Left cardiac atrium (tissue), 2 donors: Measurements from ENCODE around the gene MAB21L4. TPM values are rescaled to one million over a fixed set of nuclear protein-coding genes. Genes with fewer than 3 reads are reported as not detected.

ENCODE experiments used
- total RNA-seq, 2 donors: library from RNA; stranded (reverse); fragmentation: NEBNext Ultra II Directional; extraction: Animal tissue kit (Norgen Biotek cat#: 25700); gene quantifications; one replicate each; pipeline ENCODE4 v1.2.1, GENCODE V29; 2021
- donor health status: DM: no; HTN: yes; CAD: no; lungs with severe emphysema.
- donor health status: DM: yes; HTN: yes; CAD: no.

MAB21L4 gene
- total RNA-seq, 2 donors from 2014 or later, result not detected

Other genes starting within 250 kb of the MAB21L4 start
- not detected for gene AQP12B, start 213.3 kb downstream of the MAB21L4 start, total RNA-seq
- not detected for gene AQP12A, start 204.3 kb downstream of the MAB21L4 start, total RNA-seq
- 10 to 100 TPM; 27.4 to 51.5 TPM for gene KIF1A, start 75.9 kb downstream of the MAB21L4 start, total RNA-seq
- under 1 TPM; 0.24 to 0.29 TPM for gene AGXT, start 27.3 kb downstream of the MAB21L4 start, total RNA-seq
- gene CROCC2, start 10.2 kb upstream of the MAB21L4 start, total RNA-seq, result not detected
- gene SNED1, start 102.5 kb upstream of the MAB21L4 start, total RNA-seq, result 10 to 100 TPM; 12.2 to 31.9 TPM
- gene MTERF4, start 206.1 kb upstream of the MAB21L4 start, total RNA-seq, result 10 to 100 TPM; 19.1 to 21.7 TPM